ENCODE data around the gene TNS2.

The TNS2 gene

GRCh38 chr12:53061404-53062010 lies 11.6 kb downstream of the TNS2 start (continued):
- TF ChIP-seq ZNF513 (tag by site-specific recombination; IDR thresholded peaks at IDR 0.05) (no peak), ZNF138 (tag by site-specific recombination; IDR thresholded peaks at IDR 0.05; ENCODE audit: borderline replicate concordance) (no peak), ZBTB17 (tag by site-specific recombination; IDR thresholded peaks at IDR 0.05) (peak; percentile 28), CTCF (tag by site-specific recombination; IDR thresholded peaks at IDR 0.05) (peak; percentile 37; the same call in 1 of the 2 replicates), ZNF549 (tag by site-specific recombination; IDR thresholded peaks at IDR 0.05) (no peak), REST (tag by site-specific recombination; IDR thresholded peaks at IDR 0.05) (no peak), EGR2 (tag by site-specific recombination; IDR thresholded peaks at IDR 0.05; ENCODE audit: low read depth) (no peak), ZNF791 (tag by site-specific recombination; IDR thresholded peaks at IDR 0.05) (no peak), ZNF426 (tag by site-specific recombination; IDR thresholded peaks at IDR 0.05) (no peak), ZNF677 (tag by site-specific recombination; IDR thresholded peaks at IDR 0.05) (no peak), ZNF488 (tag by site-specific recombination; IDR thresholded peaks at IDR 0.05) (no peak), ZNF596 (tag by site-specific recombination; IDR thresholded peaks at IDR 0.05) (no peak), ZNF133 (tag by site-specific recombination; IDR thresholded peaks at IDR 0.05) (no peak), ZNF24 (tag by site-specific recombination; IDR thresholded peaks at IDR 0.05) (no peak), ZNF10 (tag by site-specific recombination; IDR thresholded peaks at IDR 0.05) (peak; percentile 41; the same call in 1 of the 2 replicates), ZNF658 (tag by site-specific recombination; IDR thresholded peaks at IDR 0.05) (no peak), OSR2 (tag by site-specific recombination; IDR thresholded peaks at IDR 0.05) (no peak), ZFP69B (tag by site-specific recombination; IDR thresholded peaks at IDR 0.05) (no peak), ZNF302 (tag by site-specific recombination; IDR thresholded peaks at IDR 0.05; ENCODE audit: low read depth) (no peak), ZNF266 (tag by site-specific recombination; IDR thresholded peaks at IDR 0.05; ENCODE audit: low read depth) (no peak), SALL2 (tag by site-specific recombination; IDR thresholded peaks at IDR 0.05; ENCODE audit: borderline replicate concordance) (no peak), ZFP3 (tag by site-specific recombination; IDR thresholded peaks at IDR 0.05; ENCODE audit: low read depth) (no peak), ZNF521 (tag by site-specific recombination; IDR thresholded peaks at IDR 0.05) (no peak), ZNF585B (tag by site-specific recombination; IDR thresholded peaks at IDR 0.05) (no peak), ZNF140 (tag by site-specific recombination; IDR thresholded peaks at IDR 0.05) (no peak), GLIS2 (tag by site-specific recombination; IDR thresholded peaks at IDR 0.05) (peak; percentile 15; the same call in 1 of the 2 replicates), ZFP41 (tag by site-specific recombination; IDR thresholded peaks at IDR 0.05; ENCODE audit: borderline replicate concordance) (no peak), ZNF704 (tag by site-specific recombination; IDR thresholded peaks at IDR 0.05) (no peak), ZNF629 (tag by site-specific recombination; IDR thresholded peaks at IDR 0.05) (no peak), ZFP37 (tag by site-specific recombination; IDR thresholded peaks at IDR 0.05) (0 out of 2 replicates have a peak, but pooled peaks have one; percentile 34)
